Measurements from ENCODE around the gene NCOA4. TPM values are rescaled to one million over a fixed set of nuclear protein-coding genes. Genes with fewer than 3 reads are reported as not detected.

Gene NCOA4
- total RNA-seq, 1 experiment from 2014 or later = 69.4 TPM

GRCh38 chr10:46029461-46030030 is 877 bp downstream of the NCOA4 start:
- Mint-ChIP-seq H3K27ac (0 out of 2 replicates have a peak overlapping the region, but pooled peaks have one; percentile 38), H3K4me1 (peaks cover 23% of the 10 kb centered on the region), H3K4me3 (peak overlapping the region; percentile 89), H3K9me3 (no peaks in the 10 kb centered on the region), H3K36me3 (no peaks in the 10 kb centered on the region), H3K27me3 (ENCODE audit: low read depth) (no peaks in the 10 kb centered on the region)
- no peak for DNase-seq (ENCODE audit: low spot score)
- CTCF ChIA-PET = interaction anchor here (1.0 to 1.4 kb wide), 3 partner anchors 9 to 77 kb away, joined by 4 to 5 read pairs (median 4); no protein-coding TSS in a partner anchor
- POLR2A ChIA-PET = no interaction called here
- no peak for TF ChIP-seq ZNF263 (CRISPR knock-in tag; IDR thresholded peaks at IDR 0.05; ENCODE audit: low read depth)
- no peak for TF ChIP-seq KAT7 (CRISPR knock-in tag; IDR thresholded peaks at IDR 0.05; ENCODE audit: borderline replicate concordance)
- no peak for TF ChIP-seq SOX15 (CRISPR knock-in tag; IDR thresholded peaks at IDR 0.05)
- TF ChIP-seq CDX4 (CRISPR knock-in tag; IDR thresholded peaks at IDR 0.05; ENCODE audit: borderline replicate concordance) = no peak
- TF ChIP-seq ZNF425 (CRISPR knock-in tag; conservative IDR thresholded peaks at IDR 0.05) = no peak
- TF ChIP-seq FOXP1 (CRISPR knock-in tag; IDR thresholded peaks at IDR 0.05; ENCODE audit: borderline replicate concordance) = no peak
- no peak for TF ChIP-seq ZNF671 (CRISPR knock-in tag; IDR thresholded peaks at IDR 0.05)
- no peak for TF ChIP-seq JAZF1 (CRISPR knock-in tag; IDR thresholded peaks at IDR 0.05)
- TF ChIP-seq ZBTB43 (CRISPR knock-in tag; IDR thresholded peaks at IDR 0.05) = no peak
- no peak for TF ChIP-seq ZNF317 (CRISPR knock-in tag; IDR thresholded peaks at IDR 0.05; ENCODE audit: borderline replicate concordance, low read depth)
- no peak for TF ChIP-seq MXD4 (CRISPR knock-in tag; IDR thresholded peaks at IDR 0.05; ENCODE audit: borderline replicate concordance)
- TF ChIP-seq NR3C1 (CRISPR knock-in tag; conservative IDR thresholded peaks at IDR 0.05; ENCODE audit: low read depth) = no peak
- TF ChIP-seq ZNF416 (CRISPR knock-in tag; IDR thresholded peaks at IDR 0.05) = no peak
- TF ChIP-seq ETV6 (CRISPR knock-in tag; IDR thresholded peaks at IDR 0.05) = no peak
- no peak for TF ChIP-seq SMAD4 (CRISPR knock-in tag; IDR thresholded peaks at IDR 0.05)
- TF ChIP-seq MYBL2 (CRISPR knock-in tag; IDR thresholded peaks at IDR 0.05) = no peak
- no peak for TF ChIP-seq CBFB (CRISPR knock-in tag; IDR thresholded peaks at IDR 0.05; ENCODE audit: low read depth)
- TF ChIP-seq MLX (CRISPR knock-in tag; IDR thresholded peaks at IDR 0.05) = no peak
- TF ChIP-seq NR1H2 (CRISPR knock-in tag; IDR thresholded peaks at IDR 0.05) = no peak
- no peak for ATAC-seq

GRCh38 chr10:46028584-46029460 is 1.6 kb downstream of the NCOA4 start:
- CTCF ChIA-PET = interaction anchor here (0.5 to 1.7 kb wide), 7 partner anchors 9 to 939 kb away, joined by 3 to 9 read pairs (median 4); no protein-coding TSS in a partner anchor
- Mint-ChIP-seq H3K27me3 (ENCODE audit: low read depth) (no peaks in the 10 kb centered on the region), H3K36me3 (no peaks in the 10 kb centered on the region), H3K4me3 (peak overlapping the region; percentile 89), H3K4me1 (peaks cover 26% of the 10 kb centered on the region), H3K27ac (no peak overlapping the region), H3K9me3 (no peaks in the 10 kb centered on the region)
- DNase-seq (ENCODE audit: low spot score) = no peak
- POLR2A ChIA-PET = no interaction called here
- ATAC-seq = peak; percentile 11
- TF ChIP-seq MLX (CRISPR knock-in tag; IDR thresholded peaks at IDR 0.05) = no peak
- no peak for TF ChIP-seq TP53 (CRISPR knock-in tag; IDR thresholded peaks at IDR 0.05)
- TF ChIP-seq PREB (CRISPR knock-in tag; IDR thresholded peaks at IDR 0.05; ENCODE audit: borderline replicate concordance) = no peak
- no peak for TF ChIP-seq ATF1 (CRISPR knock-in tag; IDR thresholded peaks at IDR 0.05)
- TF ChIP-seq ZNF671 (CRISPR knock-in tag; IDR thresholded peaks at IDR 0.05) = no peak
- no peak for TF ChIP-seq ZNF281 (CRISPR knock-in tag; IDR thresholded peaks at IDR 0.05)
- TF ChIP-seq ZNF416 (CRISPR knock-in tag; IDR thresholded peaks at IDR 0.05) = no peak
- no peak for TF ChIP-seq SP1 (CRISPR knock-in tag; conservative IDR thresholded peaks at IDR 0.05)

All from WTC11 (cell line).